ENCODE measurements around the gene UNC119. TPM values are rescaled to one million over a fixed set of nuclear protein-coding genes. Genes with fewer than 3 reads are reported as not detected.

Gene UNC119
- total and polyA plus RNA-seq, 2 of the 13 experiments (the other 11 are each of a cell fraction or from before 2014, with no cell fraction given): 10.4 to 63.1 TPM

DNA sequence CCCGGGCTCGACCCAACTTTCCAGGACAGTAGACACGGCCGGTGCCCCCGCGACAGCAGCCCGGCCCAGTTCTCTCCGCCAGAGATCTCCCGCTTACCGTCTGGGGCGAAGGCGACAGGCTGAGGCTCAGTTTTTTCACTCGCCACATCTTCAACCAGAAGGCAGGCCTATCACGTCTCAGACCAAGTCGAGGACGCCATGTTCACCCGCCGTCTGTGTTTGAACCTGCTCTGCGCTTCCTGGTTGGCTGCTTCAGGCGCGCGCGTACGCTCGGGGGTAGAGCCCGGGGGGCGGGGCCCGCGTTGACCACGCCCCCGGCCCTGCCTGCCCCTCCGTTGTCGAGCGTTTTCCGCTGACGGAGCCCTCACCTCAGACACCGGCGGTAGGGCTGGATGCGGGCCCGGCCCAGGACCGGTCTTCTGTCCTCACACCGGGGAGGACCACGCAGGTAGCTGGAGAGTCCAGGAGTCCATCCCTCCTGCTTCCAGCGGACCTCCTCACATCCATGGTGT lies 46.4 kb upstream of the UNC119 start, which contains the start of gene SPAG5 (continued):
- TF ChIP-seq, protein P1, sequence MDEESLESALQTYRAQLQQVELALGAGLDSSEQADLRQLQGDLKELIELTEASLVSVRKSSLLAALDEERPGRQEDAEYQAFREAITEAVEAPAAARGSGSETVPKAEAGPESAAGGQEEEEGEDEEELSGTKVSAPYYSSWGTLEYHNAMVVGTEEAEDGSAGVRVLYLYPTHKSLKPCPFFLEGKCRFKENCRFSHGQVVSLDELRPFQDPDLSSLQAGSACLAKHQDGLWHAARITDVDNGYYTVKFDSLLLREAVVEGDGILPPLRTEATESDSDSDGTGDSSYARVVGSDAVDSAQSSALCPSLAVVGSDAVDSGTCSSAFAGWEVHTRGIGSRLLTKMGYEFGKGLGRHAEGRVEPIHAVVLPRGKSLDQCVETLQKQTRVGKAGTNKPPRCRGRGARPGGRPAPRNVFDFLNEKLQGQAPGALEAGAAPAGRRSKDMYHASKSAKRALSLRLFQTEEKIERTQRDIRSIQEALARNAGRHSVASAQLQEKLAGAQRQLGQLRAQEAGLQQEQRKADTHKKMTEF (CRISPR knock-in tag; IDR thresholded peaks at IDR 0.05): peak; percentile 50; the same call in 1 of the 2 replicates
- TF ChIP-seq ZNF790 (CRISPR knock-in tag; IDR thresholded peaks at IDR 0.05; ENCODE audit: borderline replicate concordance): no peak
- TF ChIP-seq, protein P2, sequence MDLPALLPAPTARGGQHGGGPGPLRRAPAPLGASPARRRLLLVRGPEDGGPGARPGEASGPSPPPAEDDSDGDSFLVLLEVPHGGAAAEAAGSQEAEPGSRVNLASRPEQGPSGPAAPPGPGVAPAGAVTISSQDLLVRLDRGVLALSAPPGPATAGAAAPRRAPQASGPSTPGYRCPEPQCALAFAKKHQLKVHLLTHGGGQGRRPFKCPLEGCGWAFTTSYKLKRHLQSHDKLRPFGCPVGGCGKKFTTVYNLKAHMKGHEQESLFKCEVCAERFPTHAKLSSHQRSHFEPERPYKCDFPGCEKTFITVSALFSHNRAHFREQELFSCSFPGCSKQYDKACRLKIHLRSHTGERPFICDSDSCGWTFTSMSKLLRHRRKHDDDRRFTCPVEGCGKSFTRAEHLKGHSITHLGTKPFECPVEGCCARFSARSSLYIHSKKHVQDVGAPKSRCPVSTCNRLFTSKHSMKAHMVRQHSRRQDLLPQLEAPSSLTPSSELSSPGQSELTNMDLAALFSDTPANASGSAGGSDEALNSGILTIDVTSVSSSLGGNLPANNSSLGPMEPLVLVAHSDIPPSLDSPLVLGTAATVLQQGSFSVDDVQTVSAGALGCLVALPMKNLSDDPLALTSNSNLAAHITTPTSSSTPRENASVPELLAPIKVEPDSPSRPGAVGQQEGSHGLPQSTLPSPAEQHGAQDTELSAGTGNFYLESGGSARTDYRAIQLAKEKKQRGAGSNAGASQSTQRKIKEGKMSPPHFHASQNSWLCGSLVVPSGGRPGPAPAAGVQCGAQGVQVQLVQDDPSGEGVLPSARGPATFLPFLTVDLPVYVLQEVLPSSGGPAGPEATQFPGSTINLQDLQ (CRISPR knock-in tag; IDR thresholded peaks at IDR 0.05): no peak; the same call in 1 of the 2 replicates
- TF ChIP-seq SP5 (CRISPR knock-in tag; IDR thresholded peaks at IDR 0.05; ENCODE audit: borderline replicate concordance, low read depth): no peak; the same call in 1 of the 2 replicates
- no peak for TF ChIP-seq HMG20B (CRISPR knock-in tag; conservative IDR thresholded peaks at IDR 0.05)
- peak; percentile 43; the same call in 1 of the 2 replicates for TF ChIP-seq ZNF766 (CRISPR knock-in tag; IDR thresholded peaks at IDR 0.05; ENCODE audit: borderline replicate concordance)
- no peak for TF ChIP-seq PLRG1 (conservative IDR thresholded peaks at IDR 0.05)
- TF ChIP-seq CEBPG (CRISPR knock-in tag; IDR thresholded peaks at IDR 0.05): no peak
- TF ChIP-seq HOXA7 (CRISPR knock-in tag; IDR thresholded peaks at IDR 0.05): no peak
- no peak for TF ChIP-seq FOSL2 (CRISPR knock-in tag; IDR thresholded peaks at IDR 0.05)
- TF ChIP-seq GFI1 (CRISPR knock-in tag; IDR thresholded peaks at IDR 0.05; ENCODE audit: borderline replicate concordance): no peak
- TF ChIP-seq, protein P3, sequence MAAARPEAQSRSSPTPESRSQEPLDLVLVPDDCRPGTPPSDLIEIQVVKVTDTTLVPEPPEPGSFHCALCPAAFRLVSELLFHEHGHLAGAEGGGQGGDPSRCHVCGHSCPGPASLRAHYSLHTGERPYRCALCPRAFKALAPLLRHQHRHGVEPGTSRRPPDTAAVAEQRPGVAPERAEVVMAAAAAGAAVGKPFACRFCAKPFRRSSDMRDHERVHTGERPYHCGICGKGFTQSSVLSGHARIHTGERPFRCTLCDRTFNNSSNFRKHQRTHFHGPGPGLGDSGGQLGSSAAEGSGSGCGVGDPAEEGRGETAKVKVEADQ (CRISPR knock-in tag; IDR thresholded peaks at IDR 0.05; ENCODE audit: borderline replicate concordance): no peak
- TF ChIP-seq MTA1 (CRISPR knock-in tag; IDR thresholded peaks at IDR 0.05; ENCODE audit: borderline replicate concordance): no peak
- no peak for TF ChIP-seq ZNF773 (CRISPR knock-in tag; IDR thresholded peaks at IDR 0.05; ENCODE audit: borderline replicate concordance)
- TF ChIP-seq ZNF382 (CRISPR knock-in tag; IDR thresholded peaks at IDR 0.05; ENCODE audit: borderline replicate concordance): no peak
- TF ChIP-seq ATM (IDR thresholded peaks at IDR 0.05; ENCODE audit: borderline replicate concordance): no peak
- TF ChIP-seq, protein P4, sequence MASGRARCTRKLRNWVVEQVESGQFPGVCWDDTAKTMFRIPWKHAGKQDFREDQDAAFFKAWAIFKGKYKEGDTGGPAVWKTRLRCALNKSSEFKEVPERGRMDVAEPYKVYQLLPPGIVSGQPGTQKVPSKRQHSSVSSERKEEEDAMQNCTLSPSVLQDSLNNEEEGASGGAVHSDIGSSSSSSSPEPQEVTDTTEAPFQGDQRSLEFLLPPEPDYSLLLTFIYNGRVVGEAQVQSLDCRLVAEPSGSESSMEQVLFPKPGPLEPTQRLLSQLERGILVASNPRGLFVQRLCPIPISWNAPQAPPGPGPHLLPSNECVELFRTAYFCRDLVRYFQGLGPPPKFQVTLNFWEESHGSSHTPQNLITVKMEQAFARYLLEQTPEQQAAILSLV (CRISPR knock-in tag; IDR thresholded peaks at IDR 0.05; ENCODE audit: borderline replicate concordance): no peak
- TF ChIP-seq ZNF350 (CRISPR knock-in tag; IDR thresholded peaks at IDR 0.05; ENCODE audit: borderline replicate concordance, low read depth): peak; percentile 62; the same call in 1 of the 2 replicates
- TF ChIP-seq, protein P5, sequence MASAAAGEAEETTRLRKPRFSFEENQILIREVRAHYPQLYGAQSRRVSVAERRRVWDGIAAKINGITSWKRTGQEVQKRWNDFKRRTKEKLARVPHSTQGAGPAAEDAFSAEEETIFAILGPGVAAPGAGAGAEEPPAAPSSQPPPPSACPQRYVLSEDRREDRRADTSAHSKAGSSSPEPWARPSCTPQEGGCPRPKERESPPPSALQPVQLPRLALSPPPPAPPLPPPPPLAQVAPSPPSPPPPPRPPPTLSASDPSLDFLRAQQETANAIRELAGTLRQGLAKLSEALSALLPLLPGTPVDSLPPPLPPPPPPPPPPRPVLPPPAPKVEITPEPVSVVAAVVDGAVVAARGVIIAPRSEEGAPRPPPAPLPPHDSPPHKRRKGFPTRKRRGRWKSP (CRISPR knock-in tag; IDR thresholded peaks at IDR 0.05): 0 out of 2 replicates have a peak, but pooled peaks have one; percentile 15
- no peak; the same call in 1 of the 2 replicates for TF ChIP-seq SALL1 (CRISPR knock-in tag; IDR thresholded peaks at IDR 0.05)
- TF ChIP-seq ZNF343 (CRISPR knock-in tag; IDR thresholded peaks at IDR 0.05): no peak
